Type B pancreatic cell (in vitro differentiated cells): Measurements from ENCODE around the gene PBX4. TPM values are rescaled to one million over a fixed set of nuclear protein-coding genes. Genes with fewer than 3 reads are reported as not detected.

Experiments
- DNase-seq: peaks from one replicate; pipeline ENCODE4 v3.0.0; 2021; ENCODE audit warnings: mixed read lengths; ENCODE audit not compliant: unreplicated experiment; ENCODE audit errors: extremely low spot score
- H3K27ac Mint-ChIP-seq: 2 replicates; pipeline ENCODE4 v1.8.0; 2021; ENCODE audit warnings: mild to moderate bottlenecking, mixed read lengths
- H3K27me3 Mint-ChIP-seq: 2 replicates; pipeline ENCODE4 v1.8.0; 2021; ENCODE audit warnings: mixed read lengths
- H3K36me3 Mint-ChIP-seq: 2 replicates; pipeline ENCODE4 v1.8.0; 2021; ENCODE audit warnings: mixed read lengths
- H3K4me1 Mint-ChIP-seq: one replicate; pipeline ENCODE4 v1.8.0; 2021; ENCODE audit warnings: mixed read lengths; ENCODE audit not compliant: unreplicated experiment
- H3K4me3 Mint-ChIP-seq: 2 replicates; pipeline ENCODE4 v1.8.0; 2021; ENCODE audit warnings: mild to moderate bottlenecking, mixed read lengths
- H3K9me3 Mint-ChIP-seq: 2 replicates; pipeline ENCODE4 v1.8.0; 2021; ENCODE audit warnings: mixed read lengths
- CTCF ChIP-seq: fragments of 200-600 bp; sonication (generic); conservative IDR thresholded peaks from 2 replicates; pipeline ENCODE4 v1.5.0; 2021; ENCODE audit warnings: antibody characterized with exemption, mild to moderate bottlenecking
- total RNA-seq: library from RNA; stranded (reverse); gene quantifications from 2 replicates; pipeline ENCODE4 v1.2.1, GENCODE V29; 2021; ENCODE audit warnings: low replicate concordance

The PBX4 gene
- total RNA-seq, 1 donor from 2014 or later = 10.9 TPM

- H3K4me1 Mint-ChIP-seq = peaks cover 8% of the 10 kb centered on the region
- no peaks in the 10 kb centered on the region for H3K9me3 Mint-ChIP-seq
- no peak for DNase-seq
- no peaks in the 10 kb centered on the region for H3K27me3 Mint-ChIP-seq
- H3K36me3 Mint-ChIP-seq = no peaks in the 10 kb centered on the region
- no peak overlapping the region for H3K4me3 Mint-ChIP-seq
- TF ChIP-seq CTCF = no peak
- no peak overlapping the region for H3K27ac Mint-ChIP-seq
Measured at GRCh38 chr19:19645233-19645870, 26.9 kb upstream of the PBX4 start.

- peak overlapping the region; percentile 74 for H3K27ac Mint-ChIP-seq
- peak overlapping the region; percentile 97 for H3K4me3 Mint-ChIP-seq
- peaks cover 8% of the 10 kb centered on the region for H3K4me1 Mint-ChIP-seq
- H3K9me3 Mint-ChIP-seq = no peaks in the 10 kb centered on the region
- TF ChIP-seq CTCF = peak; percentile 49
- no peaks in the 10 kb centered on the region for H3K36me3 Mint-ChIP-seq
- no peaks in the 10 kb centered on the region for H3K27me3 Mint-ChIP-seq
- DNase-seq = no peak
Measured at GRCh38 chr19:19644054-19644388, 25.5 kb upstream of the PBX4 start.

GRCh38 chr19:19643158-19644053, 24.9 kb upstream of the PBX4 start, which contains the start of gene GMIP:
Gene GMIP (minus strand): TSS chr19:19643657. CDS start chr19:19643529, 128 bp downstream.
- H3K9me3 Mint-ChIP-seq = no peaks in the 10 kb centered on the region
- peak within 1 kb of the TSS; percentile 97 for H3K4me3 Mint-ChIP-seq
- H3K4me1 Mint-ChIP-seq = peaks cover 8% of the 10 kb centered on the region
- H3K27ac Mint-ChIP-seq = peak within 1 kb of the TSS; percentile 86
- peak; percentile 97 for TF ChIP-seq CTCF
- peak; percentile 83 for DNase-seq
- H3K27me3 Mint-ChIP-seq = no peaks in the 10 kb centered on the region
- H3K36me3 Mint-ChIP-seq = no peaks in the 10 kb centered on the region

GRCh38 chr19:19642506-19643157, 24.1 kb upstream of the PBX4 start:
- Mint-ChIP-seq H3K9me3 (no peaks in the 10 kb centered on the region), H3K36me3 (no peaks in the 10 kb centered on the region), H3K4me1 (peaks cover 8% of the 10 kb centered on the region), H3K27ac (peak overlapping the region; percentile 86), H3K4me3 (peak overlapping the region; percentile 97), H3K27me3 (no peaks in the 10 kb centered on the region)
- no peak for DNase-seq
- TF ChIP-seq CTCF = no peak

- Mint-ChIP-seq H3K4me1 (peaks cover 4% of the 10 kb centered on the region), H3K27ac (no peak overlapping the region)
- DNase-seq = no peak
Measured at GRCh38 chr19:19637523-19638251, 19.2 kb upstream of the PBX4 start.

More at GRCh38 chr19:19637523-19638251, 19.2 kb upstream of the PBX4 start:
- no peaks in the 10 kb centered on the region for H3K27me3 Mint-ChIP-seq
- H3K9me3 Mint-ChIP-seq = no peaks in the 10 kb centered on the region
- H3K36me3 Mint-ChIP-seq = peaks cover 10% of the 10 kb centered on the region
- no peak for TF ChIP-seq CTCF
- H3K4me3 Mint-ChIP-seq = no peak overlapping the region
